K562 (cell line): Measurements from ENCODE around the gene COX19. TPM values are rescaled to one million over a fixed set of nuclear protein-coding genes. Genes with fewer than 3 reads are reported as not detected.

Experiments
- DDX20 ChIP-seq: fragments of 450-650 bp; IDR thresholded peaks from 2 replicates; pipeline ENCODE4 v1.6.1; 2016; ENCODE audit warnings: missing genetic modification characterization, low read depth, mild to moderate bottlenecking, missing compliant biosample characterization, moderate library complexity
- E2F4 ChIP-seq: sonication (generic); formaldehyde crosslinking; IDR thresholded peaks from 2 replicates; pipeline ENCODE4 v1.8.0; 2022; ENCODE audit warnings: mild to moderate bottlenecking, low read depth, missing genetic modification reagents
- E4F1 ChIP-seq: fragments of 250-450 bp; sonication (Bioruptor Pico); IDR thresholded peaks from 2 replicates; pipeline ENCODE4 v1.5.0; 2021; ENCODE audit warnings: mild to moderate bottlenecking, borderline replicate concordance
- EZH2 ChIP-seq: IDR thresholded peaks from 2 replicates; pipeline ENCODE4 v1.6.1; 2012; ENCODE audit warnings: low read depth, mild to moderate bottlenecking, inconsistent platforms, low read length, borderline replicate concordance
- FOXM1 ChIP-seq, 2 experiments: fragments of 450-650 bp in 1 of 2; sonication (generic) in 1 of 2; formaldehyde crosslinking in 1 of 2; IDR thresholded peaks; 2 replicates each; pipeline versions ENCODE4 v1.6.1 to v1.9.0; 2017 to 2022; ENCODE audit warnings: low read depth in 2 of 2, mild to moderate bottlenecking in 2 of 2, missing genetic modification reagents in 1 of 2, moderate library complexity in 1 of 2
- FUS ChIP-seq: fragments of 200-400 bp; formaldehyde crosslinking; optimal IDR thresholded peaks from 2 replicates; pipeline ENCODE3; 2017; ENCODE audit warnings: low read depth, low read length
- HOXB6 ChIP-seq: fragments of 250-450 bp; sonication (Bioruptor Pico); IDR thresholded peaks from 2 replicates; pipeline ENCODE4 v1.5.1; 2022; ENCODE audit warnings: mild to moderate bottlenecking, borderline replicate concordance
- IRF2 ChIP-seq: sonication (generic); formaldehyde crosslinking; IDR thresholded peaks from 2 replicates; pipeline ENCODE4 v1.8.1; 2022; ENCODE audit warnings: mild to moderate bottlenecking, missing genetic modification reagents
- KDM5B ChIP-seq: fragments of 200-600 bp; sonication (generic); IDR thresholded peaks from 2 replicates; pipeline ENCODE4 v1.6.1; 2012; ENCODE audit warnings: low read depth, mild to moderate bottlenecking, moderate library complexity, low read length, control low read depth, inconsistent platforms; ENCODE audit not compliant: insufficient replicate concordance
- L3MBTL2 ChIP-seq: fragments of 450-650 bp; IDR thresholded peaks from 2 replicates; pipeline ENCODE4 v1.6.1; 2016; ENCODE audit warnings: mild to moderate bottlenecking, moderate library complexity
- NFIC ChIP-seq: fragments of 450-650 bp; IDR thresholded peaks from 2 replicates; pipeline ENCODE4 v1.6.1; 2017; ENCODE audit warnings: mild to moderate bottlenecking, inconsistent platforms
- PURB ChIP-seq: sonication (generic); formaldehyde crosslinking; IDR thresholded peaks from 2 replicates; pipeline ENCODE4 v1.9.0; 2021; ENCODE audit warnings: low read depth, mild to moderate bottlenecking, missing genetic modification reagents
- SNRNP70 ChIP-seq: fragments of 200-400 bp; formaldehyde crosslinking; optimal IDR thresholded peaks from 2 replicates; pipeline ENCODE3; 2017; ENCODE audit warnings: low read depth, low read length
- THRB ChIP-seq: fragments of 450-650 bp; formaldehyde crosslinking; conservative IDR thresholded peaks from 2 replicates; pipeline ENCODE4 v1.4.0; 2022; ENCODE audit warnings: mild to moderate bottlenecking, missing genetic modification characterization
- ZFX ChIP-seq: sonication (generic); formaldehyde crosslinking; IDR thresholded peaks from 2 replicates; pipeline ENCODE4 v1.8.0; 2022; ENCODE audit warnings: mild to moderate bottlenecking, missing genetic modification reagents, moderate library complexity
- ZNF224 ChIP-seq: sonication (generic); formaldehyde crosslinking; IDR thresholded peaks from 2 replicates; pipeline ENCODE4 v1.8.0; 2022; ENCODE audit warnings: mild to moderate bottlenecking, missing genetic modification reagents
- ZNF282 ChIP-seq: sonication (generic); formaldehyde crosslinking; IDR thresholded peaks from 2 replicates; pipeline ENCODE4 v1.8.1; 2023; ENCODE audit warnings: missing genetic modification reagents
- ZNF444 ChIP-seq: fragments of 250-450 bp; sonication (Bioruptor Pico); IDR thresholded peaks from 2 replicates; pipeline ENCODE4 v1.4.0; 2020; ENCODE audit warnings: mild to moderate bottlenecking, moderate library complexity
- ZNF668 ChIP-seq: fragments of 250-450 bp; sonication (Bioruptor Pico); IDR thresholded peaks from 2 replicates; pipeline ENCODE4 v1.8.0; 2022; ENCODE audit warnings: mild to moderate bottlenecking, inconsistent platforms
- ZSCAN32 ChIP-seq: fragments of 450-650 bp; formaldehyde crosslinking; IDR thresholded peaks from 2 replicates; pipeline ENCODE4 v1.4.0; 2020; ENCODE audit warnings: mild to moderate bottlenecking, moderate library complexity
- polyA plus RNA-seq, 8 experiments: library from polyadenylated mRNA; depleted of rRNA in 4 of 8; stranded (reverse) in 5 of 8; unstranded in 3 of 8; fragments of >200 nt; fragmentation: Nextera tagmentation in 2 of 8; fragmentation: Illumina TruSeq in 1 of 8; extraction: Ambion mirVana in 2 of 8; extraction: Trizol in 1 of 8; gene quantifications; 2 replicates each; pipeline versions ENCODE4 v1.2.1 to v1.2.3, GENCODE V29; 2011 to 2014; ENCODE audit warnings: inconsistent platforms in 1 of 8, missing spikeins in 1 of 8
- total RNA-seq, 7 experiments: library from RNA; depleted of rRNA in 6 of 7; stranded (reverse); fragments of >200 nt in 6 of 7; fragmentation: Illumina TruSeq in 2 of 7; extraction: Trizol in 2 of 7; gene quantifications; 2 replicates each; pipeline versions ENCODE4 v1.2.1 to v1.2.3, GENCODE V29; 2011 to 2021; ENCODE audit warnings: low replicate concordance in 1 of 7

COX19 gene
- total and polyA plus RNA-seq, 9 of the 15 experiments (the other 6 are each of a cell fraction or from before 2014, with no cell fraction given), result 5.2 to 10.5 (median 7.9) TPM

- no peak; the same call in 1 of the 2 replicates for TF ChIP-seq E2F4
- no peak for TF ChIP-seq DDX20 (tag)
- peak; percentile 40 for TF ChIP-seq ZFX
- peak; percentile 90 for TF ChIP-seq KDM5B
- TF ChIP-seq FUS, result peak; percentile 38
- no peak for TF ChIP-seq ZNF668 (CRISPR knock-in tag)
- TF ChIP-seq ZNF444 (CRISPR knock-in tag), result no peak
- TF ChIP-seq L3MBTL2, result peak; percentile 80
- 0 out of 2 replicates have a peak, but pooled peaks have one; percentile 18 for TF ChIP-seq ZNF224 (CRISPR knock-in tag)
- TF ChIP-seq E4F1 (CRISPR knock-in tag), result no peak
- peak; percentile 23 for TF ChIP-seq NFIC
- TF ChIP-seq ZSCAN32 (CRISPR knock-in tag), result no peak
- no peak for TF ChIP-seq IRF2 (CRISPR knock-in tag)
- TF ChIP-seq ZNF282, result no peak
- TF ChIP-seq PURB (CRISPR knock-in tag), result no peak
- 0 out of 2 replicates have a peak, but pooled peaks have one; percentile 47 for TF ChIP-seq THRB (CRISPR knock-in tag)
- no peak for TF ChIP-seq SNRNP70
- no peak for TF ChIP-seq HOXB6 (CRISPR knock-in tag)
- no peak for TF ChIP-seq FOXM1 (IDR thresholded peaks at IDR 0.05; ENCODE audit: low read depth)
- TF ChIP-seq FOXM1 (CRISPR knock-in tag; IDR thresholded peaks at IDR 0.05; ENCODE audit: low read depth), result no peak
- no peak for TF ChIP-seq EZH2
Measured at GRCh38 chr7:974820-975681, at the start of gene COX19 (continued).
